ENCODE measurements around the gene COL4A6.

- TF ChIP-seq ZNF274 (IDR thresholded peaks at IDR 0.05; ENCODE audit: low read depth, low read length) (no peak), YY1 (IDR thresholded peaks at IDR 0.05; ENCODE audit: insufficient read depth, insufficient read length) (no peak)
Observed at GRCh38 chrX:108245462-108245861, 192.8 kb downstream of the COL4A6 start.

All from NT2/D1 (cell line).